ENCODE results near the gene CPED1.

The CPED1 gene

DNA sequence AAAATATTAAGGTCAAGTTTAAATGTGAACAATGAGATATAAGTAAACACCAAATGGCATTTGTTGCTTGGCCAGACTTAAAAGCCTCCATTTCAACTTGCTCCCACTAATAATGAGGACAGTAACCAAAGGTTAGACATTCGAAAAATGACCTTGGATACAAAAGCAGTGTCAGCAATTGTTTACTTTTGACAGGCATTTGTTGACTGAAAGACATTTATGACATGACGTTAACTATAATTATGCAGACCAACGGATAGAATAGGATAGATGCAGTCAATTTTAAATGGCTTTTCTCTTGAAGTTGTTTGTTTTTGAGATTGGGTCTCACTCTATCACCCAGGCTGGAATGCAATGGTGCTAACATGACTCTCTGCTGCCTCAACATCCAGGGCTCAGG is 333.9 kb downstream of the CPED1 start:
- H3K36me3 ChIP-seq (ENCODE audit: insufficient read depth, low read length) = no peaks in the 10 kb centered on the region

DNA sequence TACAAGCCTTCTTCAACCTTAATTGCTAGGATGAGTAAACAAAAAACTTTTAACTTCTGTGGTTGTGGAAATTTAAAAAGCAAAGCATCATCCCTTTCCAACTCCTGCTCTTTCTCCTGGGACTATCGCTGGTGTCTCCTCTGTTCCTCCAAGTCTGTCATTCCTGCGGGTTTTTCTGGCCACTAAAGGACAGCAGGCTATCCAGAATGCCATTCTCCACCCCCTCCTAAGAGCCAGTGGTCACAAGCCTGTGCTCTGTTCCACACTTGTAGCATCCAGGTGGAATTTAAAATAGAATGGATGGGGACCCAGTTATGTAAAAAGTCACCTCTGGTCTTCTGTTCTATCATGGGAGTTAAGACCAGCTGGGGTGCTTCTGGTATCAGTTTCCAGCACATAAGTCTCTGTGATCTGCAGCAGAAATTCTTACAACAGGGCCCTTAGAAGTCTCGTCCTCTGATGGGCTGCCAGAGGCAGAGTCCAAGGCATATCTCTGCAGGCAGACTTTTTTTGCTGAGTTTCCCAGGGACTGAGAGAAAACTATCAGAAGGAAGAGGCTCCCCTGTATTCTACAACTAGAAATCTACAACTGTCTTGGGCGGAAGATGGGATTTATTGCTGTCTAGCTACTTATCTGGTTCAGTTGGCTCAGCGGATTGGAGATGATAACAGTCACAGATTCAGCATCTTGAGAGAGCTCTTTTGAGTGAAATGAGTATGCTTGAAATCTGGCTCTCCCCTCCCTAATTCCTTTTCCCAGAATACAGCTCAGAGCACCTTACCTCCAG is 335.2 kb downstream of the CPED1 start:
- peaks cover 12% of the 10 kb centered on the region for H3K27me3 ChIP-seq (ENCODE audit: insufficient read depth, low read length)
- H3K9me3 ChIP-seq (ENCODE audit: insufficient read depth, low read depth, low read length) = no peaks in the 10 kb centered on the region
- H3K27ac ChIP-seq (ENCODE audit: low read depth, low read length) = no peak overlapping the region
- H3K4me1 ChIP-seq (ENCODE audit: insufficient read depth, low read length) = no peaks in the 10 kb centered on the region
- no peak overlapping the region for H3K4me3 ChIP-seq (ENCODE audit: low read length)
- WGBS = 86% methylated on average over 5 of the region's 5 CpGs
- no peak overlapping the region for H3K9ac ChIP-seq (ENCODE audit: low read depth, low read length)
- no peaks in the 10 kb centered on the region for H3K36me3 ChIP-seq (ENCODE audit: insufficient read depth, low read length)

More for the DNA sequence above, 333.9 kb downstream of the CPED1 start:
- 92% methylated on average over 3 of the region's 3 CpGs for WGBS
- Histone ChIP-seq H3K9me3 (ENCODE audit: insufficient read depth, low read depth, low read length) (no peaks in the 10 kb centered on the region), H3K27ac (ENCODE audit: low read depth, low read length) (no peak overlapping the region), H3K9ac (ENCODE audit: low read depth, low read length) (no peak overlapping the region), H3K27me3 (ENCODE audit: insufficient read depth, low read length) (no peaks in the 10 kb centered on the region), H3K4me1 (ENCODE audit: insufficient read depth, low read length) (no peaks in the 10 kb centered on the region), H3K4me3 (ENCODE audit: low read length) (no peak overlapping the region)

DNA sequence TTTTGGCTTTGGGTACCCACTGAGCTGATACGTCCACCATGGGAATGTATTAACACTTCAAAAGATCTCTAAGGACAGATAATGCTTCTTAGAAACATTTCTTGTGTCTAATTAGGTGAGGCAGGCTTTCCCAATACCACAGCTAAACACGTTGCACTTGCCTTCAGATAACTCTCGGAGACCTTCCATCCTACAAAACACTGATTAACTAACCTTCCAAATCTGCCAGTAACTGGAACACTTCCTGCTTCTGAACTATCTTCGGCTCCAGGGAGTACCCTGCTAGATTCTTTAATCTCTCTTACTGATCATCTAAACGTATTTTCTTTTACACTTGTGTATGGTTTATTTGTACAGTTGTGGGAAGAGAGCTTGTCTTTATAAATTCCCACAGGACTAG is 339.2 kb downstream of the CPED1 start:
- Histone ChIP-seq H3K4me3 (ENCODE audit: low read length) (no peak overlapping the region), H3K36me3 (ENCODE audit: insufficient read depth, low read length) (no peaks in the 10 kb centered on the region), H3K9me3 (ENCODE audit: insufficient read depth, low read depth, low read length) (no peaks in the 10 kb centered on the region), H3K27ac (ENCODE audit: low read depth, low read length) (no peak overlapping the region), H3K9ac (ENCODE audit: low read depth, low read length) (no peak overlapping the region), H3K27me3 (ENCODE audit: insufficient read depth, low read length) (peaks cover 51% of the 10 kb centered on the region), H3K4me1 (ENCODE audit: insufficient read depth, low read length) (peaks cover 5% of the 10 kb centered on the region; the same call in 1 of the 2 replicates)
- WGBS = 89% methylated on average over 5 of the region's 5 CpGs

DNA sequence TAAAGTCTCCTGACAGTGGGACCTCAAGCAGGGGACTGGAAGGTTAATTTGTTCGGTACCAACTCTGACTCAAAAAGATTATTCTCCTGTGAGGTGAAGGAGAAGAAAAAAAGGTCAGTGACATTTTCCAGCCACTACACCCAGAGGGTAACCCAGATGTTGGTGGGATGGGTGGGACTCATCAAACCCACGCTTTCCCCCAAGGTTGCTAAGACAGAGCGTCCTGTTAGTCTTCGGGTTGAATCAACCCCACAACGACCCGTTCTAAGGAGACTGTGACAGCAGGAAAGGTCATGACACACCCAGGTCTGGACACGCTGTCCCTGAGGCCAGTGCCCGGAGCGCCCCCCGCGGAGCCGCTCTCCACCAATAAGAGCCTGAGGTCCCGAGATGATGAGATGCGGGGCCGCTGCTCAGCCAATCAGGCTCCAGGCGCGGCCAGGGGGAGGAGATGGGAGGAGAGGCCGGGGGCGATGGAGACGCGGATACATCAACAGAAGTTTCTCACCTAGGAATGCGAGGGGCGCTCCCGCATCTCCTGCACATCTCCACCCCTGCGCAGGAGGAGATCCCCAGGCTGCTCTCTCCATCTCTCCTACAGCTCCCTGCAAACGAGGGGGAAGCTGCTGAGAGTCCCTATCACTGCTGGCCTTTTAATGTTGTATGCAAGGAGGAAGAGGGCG is 340.1 kb downstream of the CPED1 start, which contains the start of gene WNT16:
Gene WNT16, plus strand, starts transcription at position 493 of the 683 bp plus-strand sequence. CDS start 293 bp downstream, outside the sequence.
- 57% methylated on average over 26 of the region's 27 CpGs for WGBS
- peak within 1 kb of the TSS; percentile 68 for H3K4me3 ChIP-seq (ENCODE audit: low read length)

DNA sequence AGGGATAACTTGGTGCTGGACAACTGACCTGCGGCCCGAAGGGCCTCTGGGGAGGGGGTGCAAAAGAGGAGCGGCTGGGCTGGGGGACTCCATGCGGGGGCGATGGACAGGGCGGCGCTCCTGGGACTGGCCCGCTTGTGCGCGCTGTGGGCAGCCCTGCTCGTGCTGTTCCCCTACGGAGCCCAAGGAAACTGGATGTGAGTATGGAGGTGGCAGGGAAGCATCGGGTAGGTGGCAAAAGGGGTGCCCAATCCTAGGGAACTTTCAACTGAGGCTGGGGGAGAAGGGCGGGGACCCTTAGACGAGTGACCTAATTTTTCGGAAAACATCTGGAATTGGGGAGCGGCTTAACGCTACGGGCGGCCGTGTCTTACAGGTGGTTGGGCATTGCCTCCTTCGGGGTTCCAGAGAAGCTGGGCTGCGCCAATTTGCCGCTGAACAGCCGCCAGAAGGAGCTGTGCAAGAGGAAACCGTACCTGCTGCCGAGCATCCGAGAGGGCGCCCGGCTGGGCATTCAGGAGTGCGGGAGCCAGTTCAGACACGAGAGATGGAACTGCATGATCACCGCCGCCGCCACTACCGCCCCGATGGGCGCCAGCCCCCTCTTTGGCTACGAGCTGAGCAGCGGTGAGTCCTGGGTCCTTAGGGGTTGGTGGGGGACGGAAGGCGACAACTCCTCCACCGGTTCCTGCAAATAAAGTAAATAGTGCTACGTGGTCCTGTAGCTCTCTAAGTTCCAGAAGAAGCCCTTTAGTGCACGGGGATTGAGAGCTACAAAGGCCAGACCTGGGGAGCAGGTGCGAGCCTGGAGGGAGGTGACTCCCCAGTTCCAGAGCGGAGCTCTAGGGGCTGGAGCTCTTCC is 340.9 kb downstream of the CPED1 start:
- Histone ChIP-seq H3K4me3 (ENCODE audit: low read length) (peak overlapping the region; percentile 68), H3K27ac (ENCODE audit: low read depth, low read length) (no peak overlapping the region), H3K4me1 (ENCODE audit: insufficient read depth, low read length) (peaks cover 5% of the 10 kb centered on the region; the same call in 1 of the 2 replicates), H3K36me3 (ENCODE audit: insufficient read depth, low read length) (no peaks in the 10 kb centered on the region), H3K9me3 (ENCODE audit: insufficient read depth, low read depth, low read length) (no peaks in the 10 kb centered on the region), H3K27me3 (ENCODE audit: insufficient read depth, low read length) (peaks cover 51% of the 10 kb centered on the region), H3K9ac (ENCODE audit: low read depth, low read length) (peak overlapping the region; percentile 25; the same call in 1 of the 2 replicates)
- WGBS = 14% methylated on average over 47 of the region's 47 CpGs

More for the DNA sequence above, 340.1 kb downstream of the CPED1 start, which contains the start of gene WNT16:
- H3K27me3 ChIP-seq (ENCODE audit: insufficient read depth, low read length) = peaks cover 51% of the 10 kb centered on the region
- H3K9ac ChIP-seq (ENCODE audit: low read depth, low read length) = peak within 1 kb of the TSS; percentile 25; the same call in 1 of the 2 replicates
- H3K36me3 ChIP-seq (ENCODE audit: insufficient read depth, low read length) = no peaks in the 10 kb centered on the region
- no peak within 1 kb of the TSS for H3K27ac ChIP-seq (ENCODE audit: low read depth, low read length)
- peaks cover 5% of the 10 kb centered on the region; the same call in 1 of the 2 replicates for H3K4me1 ChIP-seq (ENCODE audit: insufficient read depth, low read length)
- H3K9me3 ChIP-seq (ENCODE audit: insufficient read depth, low read depth, low read length) = no peaks in the 10 kb centered on the region

DNA sequence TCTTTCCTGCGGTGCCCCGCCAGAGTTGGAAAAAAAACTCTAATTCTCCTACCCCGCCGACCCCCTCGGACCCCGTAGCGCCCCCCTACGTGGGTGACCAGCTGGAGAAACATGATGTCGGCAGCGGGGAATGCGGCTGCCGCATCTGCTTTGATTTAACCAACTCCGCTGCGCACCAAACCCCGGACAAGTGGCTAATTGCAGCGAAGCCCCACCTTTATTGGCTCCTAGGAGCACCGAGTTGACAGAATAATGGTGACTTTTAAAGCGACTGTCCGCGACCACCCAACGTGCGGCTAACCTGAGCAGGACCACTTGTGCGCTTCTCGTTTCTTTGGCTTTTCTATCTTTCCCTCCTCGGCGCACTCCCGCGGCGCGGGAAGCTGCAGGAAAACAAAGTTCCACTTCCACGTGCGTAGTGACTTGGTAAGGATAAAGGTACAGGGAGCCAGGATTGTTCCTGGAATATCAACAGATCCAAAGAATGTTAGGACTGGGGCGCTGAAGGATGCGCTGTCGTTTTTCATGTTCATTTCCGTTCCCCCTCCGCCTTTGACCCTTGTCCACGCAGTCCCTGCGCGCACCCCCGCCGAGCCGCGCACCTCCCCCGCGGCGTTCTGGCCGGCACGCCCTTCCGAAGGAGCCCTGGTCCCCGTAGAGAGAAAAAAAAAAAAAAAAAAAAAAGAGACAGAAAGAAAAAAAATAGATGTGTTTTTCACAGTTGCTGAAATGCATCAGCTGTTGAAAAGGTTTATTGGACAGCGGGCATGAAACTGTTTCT is 341.7 kb downstream of the CPED1 start:
- Histone ChIP-seq H3K9me3 (ENCODE audit: insufficient read depth, low read depth, low read length) (no peaks in the 10 kb centered on the region), H3K27ac (ENCODE audit: low read depth, low read length) (no peak overlapping the region), H3K4me3 (ENCODE audit: low read length) (peak overlapping the region; percentile 68), H3K4me1 (ENCODE audit: insufficient read depth, low read length) (peaks cover 5% of the 10 kb centered on the region; the same call in 1 of the 2 replicates), H3K36me3 (ENCODE audit: insufficient read depth, low read length) (no peaks in the 10 kb centered on the region), H3K27me3 (ENCODE audit: insufficient read depth, low read length) (peaks cover 51% of the 10 kb centered on the region), H3K9ac (ENCODE audit: low read depth, low read length) (no peak overlapping the region)
- WGBS = under 1% methylated on average over 51 of the region's 52 CpGs

DNA sequence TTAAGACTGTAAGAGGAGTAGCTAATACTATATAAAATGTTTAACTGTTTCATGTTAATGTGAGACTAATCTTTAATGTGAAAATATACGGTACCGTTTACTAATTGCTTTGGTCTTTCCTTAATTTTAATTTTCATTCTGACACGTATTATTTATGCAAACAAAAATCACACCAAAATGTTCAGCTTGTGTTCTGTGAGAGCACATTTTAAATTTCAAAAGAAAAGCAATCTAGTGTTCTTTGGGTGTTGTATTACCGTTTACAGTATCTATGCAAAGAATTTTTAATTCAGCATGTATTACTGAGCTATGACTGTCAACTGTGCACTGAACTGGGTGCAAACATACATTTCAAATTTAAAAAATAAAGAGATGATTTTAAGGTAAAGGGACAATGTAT is 342.5 kb downstream of the CPED1 start:
- no peak overlapping the region for H3K4me3 ChIP-seq (ENCODE audit: low read length)
- no peak overlapping the region for H3K27ac ChIP-seq (ENCODE audit: low read depth, low read length)
- no peaks in the 10 kb centered on the region for H3K36me3 ChIP-seq (ENCODE audit: insufficient read depth, low read length)
- H3K4me1 ChIP-seq (ENCODE audit: insufficient read depth, low read length) = peaks cover 5% of the 10 kb centered on the region; the same call in 1 of the 2 replicates
- H3K9ac ChIP-seq (ENCODE audit: low read depth, low read length) = no peak overlapping the region
- 96% methylated on average over 4 of the region's 4 CpGs for WGBS
- no peaks in the 10 kb centered on the region for H3K9me3 ChIP-seq (ENCODE audit: insufficient read depth, low read depth, low read length)
- peaks cover 51% of the 10 kb centered on the region for H3K27me3 ChIP-seq (ENCODE audit: insufficient read depth, low read length)

DNA sequence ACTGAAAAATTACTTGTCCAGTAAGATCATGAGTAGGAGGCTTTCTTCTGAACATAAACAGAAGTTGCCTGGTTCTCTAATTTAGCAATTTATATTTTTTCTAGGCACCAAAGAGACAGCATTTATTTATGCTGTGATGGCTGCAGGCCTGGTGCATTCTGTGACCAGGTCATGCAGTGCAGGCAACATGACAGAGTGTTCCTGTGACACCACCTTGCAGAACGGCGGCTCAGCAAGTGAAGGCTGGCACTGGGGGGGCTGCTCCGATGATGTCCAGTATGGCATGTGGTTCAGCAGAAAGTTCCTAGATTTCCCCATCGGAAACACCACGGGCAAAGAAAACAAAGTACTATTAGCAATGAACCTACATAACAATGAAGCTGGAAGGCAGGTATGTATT is 343.1 kb downstream of the CPED1 start:
- Histone ChIP-seq H3K9me3 (ENCODE audit: insufficient read depth, low read depth, low read length) (no peaks in the 10 kb centered on the region), H3K4me3 (ENCODE audit: low read length) (no peak overlapping the region), H3K36me3 (ENCODE audit: insufficient read depth, low read length) (no peaks in the 10 kb centered on the region), H3K27me3 (ENCODE audit: insufficient read depth, low read length) (peaks cover 51% of the 10 kb centered on the region), H3K9ac (ENCODE audit: low read depth, low read length) (no peak overlapping the region), H3K27ac (ENCODE audit: low read depth, low read length) (no peak overlapping the region), H3K4me1 (ENCODE audit: insufficient read depth, low read length) (peaks cover 5% of the 10 kb centered on the region; the same call in 1 of the 2 replicates)
- 74% methylated on average over 5 of the region's 5 CpGs for WGBS

DNA sequence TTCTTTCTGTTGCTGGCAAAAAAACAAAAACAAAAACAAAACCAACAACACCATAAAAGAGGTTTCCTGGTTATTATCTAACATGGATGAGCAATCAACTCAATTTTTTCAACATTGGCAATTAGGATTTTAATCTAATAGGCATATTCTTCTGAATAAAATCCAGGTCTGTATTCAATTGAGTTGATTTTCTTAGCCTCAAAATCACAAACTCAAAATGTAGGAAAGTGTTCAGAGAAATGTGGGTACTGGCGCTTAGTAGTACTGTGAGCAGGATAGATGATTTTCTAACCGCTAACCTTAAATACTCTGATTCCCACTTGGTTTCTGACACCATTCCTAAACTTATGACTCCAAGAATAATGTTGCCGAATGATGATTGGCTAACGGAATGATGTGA is 345.9 kb downstream of the CPED1 start:
- Histone ChIP-seq H3K4me1 (ENCODE audit: insufficient read depth, low read length) (peaks cover 5% of the 10 kb centered on the region; the same call in 1 of the 2 replicates), H3K9ac (ENCODE audit: low read depth, low read length) (no peak overlapping the region), H3K4me3 (ENCODE audit: low read length) (no peak overlapping the region), H3K27ac (ENCODE audit: low read depth, low read length) (no peak overlapping the region), H3K27me3 (ENCODE audit: insufficient read depth, low read length) (peaks cover 32% of the 10 kb centered on the region), H3K36me3 (ENCODE audit: insufficient read depth, low read length) (no peaks in the 10 kb centered on the region), H3K9me3 (ENCODE audit: insufficient read depth, low read depth, low read length) (no peaks in the 10 kb centered on the region)
- WGBS = 98% methylated on average over 4 of the region's 4 CpGs
